ENCODE results near the gene CLEC16A.
A peak's percentile ranks its signal among the peaks of the same experiment; 100 is the strongest.
"Not testable (repeated sequence)": the region's sequence is repeated elsewhere in the genome, so short reads cannot be mapped to it uniquely, and the experiment has no call there.

CLEC16A gene

DNA sequence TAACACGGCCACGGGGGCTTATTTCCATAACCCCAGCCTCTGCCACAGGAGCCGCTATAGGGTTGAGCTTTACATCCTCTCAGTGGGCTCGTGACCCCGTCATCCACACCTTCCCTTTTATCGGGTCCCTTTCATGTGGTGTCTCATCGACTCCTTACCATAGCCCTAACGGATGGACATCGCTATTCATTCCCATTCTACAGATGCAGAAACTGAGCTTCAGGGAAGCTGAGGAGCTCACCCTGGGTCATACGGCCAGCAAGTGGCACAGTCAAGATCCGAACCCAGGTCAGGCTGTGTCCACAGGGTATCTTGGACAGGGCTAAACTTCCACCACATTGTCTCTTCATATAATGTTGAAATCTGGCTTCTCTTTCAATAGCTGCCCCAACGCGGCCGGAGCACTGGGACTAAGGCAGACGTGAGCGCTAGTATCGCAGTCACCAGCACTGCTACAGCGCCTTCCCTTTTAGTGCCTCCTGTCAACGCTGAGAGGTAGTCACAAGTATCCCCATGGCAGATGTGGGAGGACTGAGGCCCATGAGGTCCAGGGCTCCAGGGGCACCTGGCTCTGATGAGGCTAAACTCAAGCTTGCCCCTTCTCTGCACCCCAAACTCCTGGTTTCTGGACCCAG is 260.8 kb downstream of the CLEC16A start:
- no peak for DNase-seq (ENCODE audit: low spot score)

GRCh38 chr16:11205754-11206581 is 261.6 kb downstream of the CLEC16A start:
- no peak for DNase-seq (ENCODE audit: low spot score)

GRCh38 chr16:11207646-11208045 is 263.3 kb downstream of the CLEC16A start:
- DNase-seq (ENCODE audit: low spot score): no peak

- no peak for DNase-seq (ENCODE audit: low spot score)
Observed at GRCh38 chr16:11208916-11209665, 264.7 kb downstream of the CLEC16A start.

- DNase-seq (ENCODE audit: low spot score): no peak
Observed at GRCh38 chr16:11210260-11210659, 265.9 kb downstream of the CLEC16A start.

DNA sequence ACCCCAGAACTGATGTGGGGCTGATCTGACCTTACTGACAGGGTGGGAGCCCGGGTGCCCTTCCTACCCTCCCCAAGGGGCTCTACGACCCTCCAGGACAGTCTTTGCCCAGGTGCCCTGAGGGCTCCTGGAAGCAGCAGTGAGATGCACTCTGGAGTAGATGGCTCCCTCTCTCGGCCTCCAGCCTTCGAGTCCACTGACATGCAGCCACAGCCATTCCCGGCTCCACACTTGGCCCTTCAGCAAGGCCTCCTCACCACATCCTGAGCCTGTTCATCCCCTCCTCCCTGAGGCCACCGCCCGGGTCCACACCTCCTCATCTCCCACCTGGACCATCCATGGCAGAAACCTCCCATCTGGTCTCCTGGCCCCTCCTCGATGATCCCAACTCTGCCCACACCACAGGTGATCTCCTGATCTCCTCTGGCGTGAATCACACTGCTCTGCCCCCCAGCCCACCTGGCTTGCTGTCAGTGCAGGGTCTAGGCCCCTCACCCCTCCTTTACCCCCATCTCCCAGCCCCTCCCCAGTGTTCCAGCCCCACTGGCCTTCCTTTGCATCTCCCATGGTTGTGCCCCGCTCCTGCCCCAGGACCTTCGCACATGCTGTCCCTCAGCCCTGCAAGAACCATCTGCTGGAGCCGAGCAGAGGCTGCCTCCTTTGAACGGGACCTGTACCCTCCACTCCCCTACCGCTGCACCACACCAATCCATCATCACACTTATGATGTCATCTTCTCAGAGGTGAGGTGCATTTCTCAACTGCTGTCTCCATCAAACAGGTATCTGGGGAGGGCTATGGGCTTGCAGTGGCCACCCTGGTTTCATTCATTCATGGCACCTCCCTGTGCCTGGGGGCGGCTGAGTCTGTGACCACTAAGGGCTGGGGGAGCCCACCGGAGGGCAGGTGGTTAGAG is 267.0 kb downstream of the CLEC16A start:
- no peak for DNase-seq (ENCODE audit: low spot score)

DNA sequence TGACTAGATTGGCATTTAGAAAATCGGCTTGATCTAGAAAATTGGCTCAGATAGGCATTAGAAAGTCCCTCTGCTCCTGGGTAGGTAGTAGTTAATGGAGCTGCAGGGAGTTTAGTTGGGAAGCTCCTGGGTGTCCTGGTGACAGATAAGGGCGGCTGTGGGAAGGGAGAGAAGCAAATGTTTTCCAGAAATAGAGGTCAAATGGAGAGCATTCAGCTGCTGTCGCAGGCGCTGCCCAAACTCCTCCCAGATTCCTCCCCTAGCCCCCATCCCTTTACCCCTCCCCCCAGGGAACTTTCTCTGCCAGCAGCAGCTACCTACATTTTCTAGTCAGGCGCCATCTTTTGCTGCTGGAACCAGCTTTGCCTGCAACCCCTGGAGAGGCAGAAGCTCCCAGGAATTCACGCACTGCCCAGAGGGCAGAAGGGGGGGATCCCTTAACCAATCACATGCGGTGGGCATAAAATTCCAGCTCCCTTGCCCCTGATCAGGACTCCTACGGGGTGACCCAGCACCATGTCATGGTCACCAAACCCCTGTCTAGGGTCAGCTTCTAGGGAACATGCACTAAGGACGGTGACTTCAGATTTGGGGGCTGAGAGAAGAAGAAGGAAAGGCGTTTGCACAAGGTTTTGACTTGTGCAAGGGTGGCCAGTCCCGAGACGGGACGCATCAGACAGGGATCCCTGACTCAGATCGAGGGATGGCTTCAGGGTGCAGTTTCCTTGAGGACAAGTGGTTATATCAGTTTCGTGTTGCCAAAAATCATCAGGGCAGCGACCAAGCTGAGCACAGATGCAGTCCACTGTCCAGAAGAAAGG is 267.8 kb downstream of the CLEC16A start:
- DNase-seq (ENCODE audit: low spot score): no peak

GRCh38 chr16:11212798-11213196 is 268.4 kb downstream of the CLEC16A start:
- no peak for DNase-seq (ENCODE audit: low spot score)

DNA sequence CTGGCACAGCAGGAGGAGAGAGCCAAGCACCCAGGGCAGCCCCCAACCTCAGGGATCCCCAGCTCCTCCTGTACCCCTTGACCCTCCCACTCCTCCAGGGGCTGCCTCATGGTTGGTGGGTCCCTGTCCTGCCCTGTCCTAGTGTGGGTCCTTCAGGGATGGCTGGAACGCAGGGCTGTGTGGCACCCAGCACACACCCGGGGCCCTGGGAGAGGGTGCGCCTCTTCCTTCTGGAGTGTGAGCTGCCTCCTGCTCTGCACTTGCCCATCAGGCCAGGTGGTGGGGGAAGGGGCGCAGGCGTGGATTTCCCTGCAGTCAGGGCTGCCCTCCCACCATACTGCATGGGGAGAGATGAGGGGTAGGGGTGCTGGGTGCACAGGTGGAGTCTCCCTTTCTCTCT is 269.0 kb downstream of the CLEC16A start:
- no peak for DNase-seq (ENCODE audit: low spot score)

DNA sequence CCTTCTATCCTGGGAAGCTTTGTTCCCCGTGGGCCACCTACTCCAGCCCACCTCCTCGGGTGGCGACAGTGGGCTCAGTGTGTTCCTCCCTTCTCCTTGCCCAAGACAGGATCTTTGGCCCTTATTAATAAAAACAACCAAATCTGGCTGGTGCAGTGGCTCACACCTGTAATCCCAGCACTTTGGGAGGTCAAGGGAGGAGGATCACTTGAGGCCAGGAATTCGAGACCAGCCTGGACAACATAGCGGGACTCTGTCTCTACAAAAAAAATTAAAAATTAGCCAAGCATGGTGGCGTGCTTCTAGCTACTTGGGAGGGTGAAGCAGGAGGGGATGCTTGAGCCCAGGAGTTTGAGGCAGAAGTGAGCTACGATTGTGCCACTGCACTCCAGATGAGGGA is 269.4 kb downstream of the CLEC16A start:
- no peak for DNase-seq (ENCODE audit: low spot score)

- no peak for DNase-seq (ENCODE audit: low spot score)
Observed at GRCh38 chr16:11215935-11216556, 271.7 kb downstream of the CLEC16A start.

GRCh38 chr16:11217651-11218603 is 273.6 kb downstream of the CLEC16A start:
- no peak for DNase-seq (ENCODE audit: low spot score)

DNA sequence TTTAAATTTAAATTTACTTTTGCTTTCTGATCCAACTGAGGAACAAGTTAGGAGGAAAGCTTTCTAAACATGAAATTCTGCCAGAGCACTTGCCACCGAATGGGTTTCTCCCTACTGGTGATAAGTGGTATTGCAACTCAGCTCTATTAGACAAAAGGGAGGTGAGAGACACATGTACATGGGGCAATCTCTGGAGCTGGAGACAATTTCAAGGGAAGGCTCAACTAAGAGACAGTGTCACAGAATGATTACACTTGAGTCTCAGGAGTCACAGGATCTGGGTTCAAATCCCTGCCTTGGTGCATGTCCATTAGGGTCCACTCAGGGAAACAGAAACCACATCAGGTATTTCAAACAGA is 274.2 kb downstream of the CLEC16A start:
- no peak for DNase-seq (ENCODE audit: low spot score)

GRCh38 chr16:11219178-11219577 is 274.8 kb downstream of the CLEC16A start:
- no peak for DNase-seq (ENCODE audit: low spot score)

DNA sequence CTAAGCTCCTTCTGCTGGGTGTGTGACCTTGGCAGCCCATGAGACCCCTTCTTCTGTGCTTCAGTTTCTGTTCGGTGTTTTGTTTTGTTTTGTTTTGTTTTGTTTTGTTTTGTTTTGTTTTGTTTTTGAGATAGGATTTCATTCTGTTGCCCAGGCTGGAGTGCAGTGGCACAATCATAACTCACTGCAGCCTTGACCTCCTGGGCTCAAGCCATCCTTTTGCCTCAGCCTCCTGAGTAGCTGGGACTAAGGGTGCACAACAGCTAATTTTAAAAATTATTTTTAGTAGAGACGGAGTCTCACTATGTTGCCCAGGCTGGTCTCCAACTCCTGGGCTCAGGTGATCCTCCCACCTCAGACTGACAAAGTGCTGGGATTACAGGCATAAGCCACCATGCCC is 276.1 kb downstream of the CLEC16A start:
- DNase-seq (ENCODE audit: low spot score): not testable (repeated sequence)

GRCh38 chr16:11224096-11224893 is 279.9 kb downstream of the CLEC16A start:
- no peak for DNase-seq (ENCODE audit: low spot score)

- DNase-seq (ENCODE audit: low spot score): peak; percentile 61
Observed at GRCh38 chr16:11224894-11225676, 280.7 kb downstream of the CLEC16A start.
